Endometrium (tissue), 2 donors: Measurements from ENCODE around the gene PRMT5.

Source experiments
- FAIRE-seq: peaks from 2 replicates; lab custom pipeline; 2012; peaks lifted over from hg19 to GRCh38; lab: Jason Lieb, UNC
- donor health status: control.
- donor health status: control.

PRMT5 gene

DNA sequence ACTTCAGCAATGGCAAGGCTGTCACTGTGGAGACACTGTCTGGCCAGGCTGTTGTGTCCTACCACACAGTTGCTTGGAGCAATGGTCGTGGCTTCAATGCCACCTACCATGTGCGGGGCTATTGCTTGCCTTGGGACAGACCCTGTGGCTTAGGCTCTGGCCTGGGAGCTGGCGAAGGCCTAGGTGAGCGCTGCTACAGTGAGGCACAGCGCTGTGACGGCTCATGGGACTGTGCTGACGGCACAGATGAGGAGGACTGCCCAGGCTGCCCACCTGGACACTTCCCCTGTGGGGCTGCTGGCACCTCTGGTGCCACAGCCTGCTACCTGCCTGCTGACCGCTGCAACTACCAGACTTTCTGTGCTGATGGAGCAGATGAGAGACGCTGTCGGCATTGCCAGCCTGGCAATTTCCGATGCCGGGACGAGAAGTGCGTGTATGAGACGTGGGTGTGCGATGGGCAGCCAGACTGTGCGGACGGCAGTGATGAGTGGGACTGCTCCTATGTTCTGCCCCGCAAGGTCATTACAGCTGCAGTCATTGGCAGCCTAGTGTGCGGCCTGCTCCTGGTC lies 53.3 kb downstream of the PRMT5 start:
- FAIRE-seq, result no peak

DNA sequence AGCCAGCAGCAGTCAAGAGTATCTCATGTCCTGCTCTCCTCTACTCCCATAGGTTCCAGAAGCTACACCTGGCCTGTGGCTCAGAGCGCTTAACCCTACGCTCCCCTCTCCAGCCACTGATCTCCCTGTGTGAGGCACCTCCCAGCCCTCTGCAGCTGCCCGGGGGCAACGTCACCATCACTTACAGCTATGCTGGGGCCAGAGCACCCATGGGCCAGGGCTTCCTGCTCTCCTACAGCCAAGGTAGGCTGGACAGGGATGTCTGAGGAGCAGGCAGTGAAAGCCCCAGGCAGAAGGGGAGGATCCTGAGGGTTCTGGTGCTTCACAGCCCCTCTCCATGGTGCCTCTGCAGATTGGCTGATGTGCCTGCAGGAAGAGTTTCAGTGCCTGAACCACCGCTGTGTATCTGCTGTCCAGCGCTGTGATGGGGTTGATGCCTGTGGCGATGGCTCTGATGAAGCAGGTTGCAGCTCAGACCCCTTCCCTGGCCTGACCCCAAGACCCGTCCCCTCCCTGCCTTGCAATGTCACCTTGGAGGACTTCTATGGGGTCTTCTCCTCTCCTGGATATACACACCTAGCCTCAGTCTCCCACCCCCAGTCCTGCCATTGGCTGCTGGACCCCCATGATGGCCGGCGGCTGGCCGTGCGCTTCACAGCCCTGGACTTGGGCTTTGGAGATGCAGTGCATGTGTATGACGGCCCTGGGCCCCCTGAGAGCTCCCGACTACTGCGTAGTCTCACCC lies 54.0 kb downstream of the PRMT5 start:
- no peak for FAIRE-seq

DNA sequence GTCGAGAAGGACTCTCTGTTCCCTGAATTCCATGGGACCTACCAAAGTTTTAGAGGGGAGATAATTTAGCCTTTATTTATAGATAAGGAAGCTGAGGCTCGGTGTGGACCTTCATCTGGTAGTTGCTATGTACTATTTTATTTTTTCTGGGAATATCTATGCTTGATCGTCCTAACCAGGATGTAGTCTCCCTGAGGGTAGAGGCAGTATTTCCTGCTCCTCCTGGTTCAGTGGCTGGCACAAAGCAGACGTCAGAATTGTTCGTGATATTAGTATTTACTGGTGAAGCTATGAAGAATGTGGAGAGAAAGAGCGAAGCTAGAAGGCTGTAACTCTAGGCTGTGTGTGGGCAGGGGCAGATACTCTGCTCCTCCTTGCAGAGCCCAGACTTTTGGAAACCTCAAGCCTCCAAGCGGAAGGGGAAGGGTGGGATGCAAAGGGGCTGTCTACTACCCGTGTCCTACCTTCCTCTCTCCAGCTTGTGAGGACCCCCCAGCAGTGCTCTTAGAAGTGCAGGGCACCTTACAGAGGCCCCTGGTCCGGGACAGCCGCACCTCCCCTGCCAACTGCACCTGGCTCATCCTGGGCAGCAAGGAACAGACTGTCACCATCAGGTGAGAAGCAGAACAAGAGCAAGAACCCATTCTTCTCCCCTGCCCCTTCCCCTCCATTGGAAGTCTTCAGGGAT lies 56.2 kb downstream of the PRMT5 start:
- no peak for FAIRE-seq

GRCh38 chr14:22872033-22872832 lies 56.9 kb downstream of the PRMT5 start:
- no peak for FAIRE-seq

GRCh38 chr14:22871224-22872032 lies 57.7 kb downstream of the PRMT5 start, which contains the start of gene LRP10:
TSS of gene LRP10 (plus strand) at chr14:22871740. CDS start at chr14:22872304, 564 bp downstream.
- FAIRE-seq, result no peak

GRCh38 chr14:22870811-22871223 lies 58.4 kb downstream of the PRMT5 start:
- no peak for FAIRE-seq
